GM23248 (cell line): ENCODE data around the gene TCHP. TPM values are rescaled to one million over a fixed set of nuclear protein-coding genes. Genes with fewer than 3 reads are reported as not detected.

Source experiments
- DNase-seq: peaks from one replicate; pipeline ENCODE4 v3.0.0-alpha.2; 2015
- H2AFZ ChIP-seq: fragments of 200-600 bp; sonication (generic); 2 replicates; pipeline ENCODE4 v1.6.1; 2016; ENCODE audit warnings: antibody characterized with exemption
- H3F3A ChIP-seq: fragments of 200-600 bp; sonication (generic); 2 replicates; pipeline ENCODE4 v1.6.1; 2016; ENCODE audit warnings: mild to moderate bottlenecking, antibody characterized with exemption, mixed run types; ENCODE audit not compliant: insufficient read depth
- H3K27ac ChIP-seq: fragments of 200-600 bp; sonication (generic); 2 replicates; pipeline ENCODE4 v1.5.1; 2016; ENCODE audit warnings: mild to moderate bottlenecking
- H3K27me3 ChIP-seq: fragments of 200-600 bp; sonication (generic); replicated peaks from 2 replicates; pipeline ENCODE4 v1.6.1; 2016; ENCODE audit warnings: mild to moderate bottlenecking; ENCODE audit not compliant: insufficient read depth
- H3K36me3 ChIP-seq: fragments of 200-600 bp; sonication (generic); 2 replicates; pipeline ENCODE4 v1.6.1; 2016; ENCODE audit warnings: low read depth, mild to moderate bottlenecking
- H3K4me1 ChIP-seq: fragments of 200-600 bp; sonication (generic); 2 replicates; pipeline ENCODE4 v1.6.1; 2016; ENCODE audit warnings: mild to moderate bottlenecking; ENCODE audit not compliant: insufficient read depth
- H3K4me2 ChIP-seq: fragments of 200-600 bp; sonication (generic); one replicate; pipeline ENCODE4 v1.6.1; 2016; ENCODE audit warnings: mild to moderate bottlenecking; ENCODE audit not compliant: unreplicated experiment
- H3K4me3 ChIP-seq: fragments of 200-600 bp; sonication (generic); 2 replicates; pipeline ENCODE4 v1.5.1; 2016; ENCODE audit warnings: mild to moderate bottlenecking
- H3K79me2 ChIP-seq: fragments of 200-600 bp; sonication (generic); 2 replicates; pipeline ENCODE4 v1.6.1; 2016; ENCODE audit warnings: mild to moderate bottlenecking; ENCODE audit not compliant: insufficient read depth
- H3K9ac ChIP-seq: fragments of 200-600 bp; sonication (generic); 2 replicates; pipeline ENCODE4 v1.6.1; 2016; ENCODE audit warnings: mild to moderate bottlenecking
- H3K9me2 ChIP-seq: fragments of 200-600 bp; sonication (generic); 2 replicates; pipeline ENCODE4 v1.6.1; 2016; ENCODE audit warnings: mixed run types, mild to moderate bottlenecking, moderate library complexity; ENCODE audit not compliant: insufficient read depth
- H3K9me3 ChIP-seq: fragments of 200-600 bp; sonication (generic); one replicate; pipeline ENCODE4 v1.6.1; 2017; ENCODE audit warnings: low read depth
- H4K20me1 ChIP-seq: fragments of 200-600 bp; sonication (generic); 2 replicates; pipeline ENCODE4 v1.6.0; 2016; ENCODE audit not compliant: insufficient read depth
- EZH2 ChIP-seq: fragments of 200-600 bp; sonication (generic); IDR thresholded peaks from 2 replicates; pipeline ENCODE4 v1.6.1; 2018; ENCODE audit warnings: antibody characterized with exemption, mild to moderate bottlenecking; ENCODE audit not compliant: insufficient read depth, poor library complexity, severe bottlenecking
- EZH2phosphoT487 ChIP-seq: fragments of 200-600 bp; sonication (generic); IDR thresholded peaks from 2 replicates; pipeline ENCODE4 v1.6.1; 2018; ENCODE audit warnings: antibody characterized with exemption, moderate library complexity, mild to moderate bottlenecking, low read depth; ENCODE audit not compliant: insufficient read depth
- WGBS, 2 experiments: methylation state at CpG; one replicate each; pipeline ENCODE4 v1.1.6; 2015 to 2017; ENCODE audit warnings: low lambda C conversion rate in 2 of 2, low coverage in 1 of 2; ENCODE audit errors: missing lambda C conversion rate in 2 of 2; 5-methylcytosine and 5-hydroxymethylcytosine counted together
- in situ Hi-C: fragments of 300-500 bp; cut with MboI; formaldehyde crosslinking; loops from 2 replicates; pipeline ENCODE4 v1.15.0; 2020
- polyA plus RNA-seq: library from polyadenylated mRNA; unstranded; fragments of >200 nt; fragmentation: Nextera tagmentation; extraction: Ambion mirVana; gene quantifications from 2 replicates; pipeline ENCODE4 v1.2.1, GENCODE V29; 2016
- total RNA-seq: library from RNA; depleted of rRNA; stranded (reverse); fragments of >200 nt; shearing (Covaris generic); gene quantifications from 2 replicates; pipeline ENCODE4 v1.2.3, GENCODE V29; 2014

Gene TCHP
- total and polyA plus RNA-seq, 2 experiments from 2014 or later = 9.7 to 11.7 TPM

GRCh38 chr12:109902891-109903418 lies 2.9 kb downstream of the TCHP start:
- no peak overlapping the region for H3K4me3 ChIP-seq
- no peaks in the 10 kb centered on the region for H3K27me3 ChIP-seq
- no peak for DNase-seq
- H3K79me2 ChIP-seq = peaks cover 37% of the 10 kb centered on the region
- no peaks in the 10 kb centered on the region for H3K9me2 ChIP-seq
- H4K20me1 ChIP-seq = no peaks in the 10 kb centered on the region
- TF ChIP-seq EZH2 (no peak), EZH2phosphoT487 (no peak)
- H3K9ac ChIP-seq = no peak overlapping the region
- H3K4me2 ChIP-seq = no peak overlapping the region
- no peak overlapping the region for H2AFZ ChIP-seq
- in situ Hi-C loops = no loop called here
- peaks cover 8% of the 10 kb centered on the region for H3K4me1 ChIP-seq
- H3K9me3 ChIP-seq = no peaks in the 10 kb centered on the region
- 83% methylated on average over 15 of the region's 15 CpGs for WGBS, 2 experiments
- H3K36me3 ChIP-seq = peaks cover 17% of the 10 kb centered on the region
- no peak overlapping the region for H3K27ac ChIP-seq
- no peaks in the 10 kb centered on the region for H3F3A ChIP-seq

- Histone ChIP-seq H3K9ac (no peak overlapping the region), H3K4me1 (peaks cover 8% of the 10 kb centered on the region), H3K27me3 (no peaks in the 10 kb centered on the region), H3K4me2 (no peak overlapping the region), H3F3A (no peaks in the 10 kb centered on the region), H3K36me3 (peaks cover 17% of the 10 kb centered on the region), H3K9me3 (no peaks in the 10 kb centered on the region), H3K4me3 (no peak overlapping the region), H4K20me1 (no peaks in the 10 kb centered on the region), H3K27ac (no peak overlapping the region), H3K9me2 (no peaks in the 10 kb centered on the region), H3K79me2 (peaks cover 25% of the 10 kb centered on the region), H2AFZ (no peak overlapping the region)
- DNase-seq = no peak
- TF ChIP-seq EZH2phosphoT487 (no peak), EZH2 (no peak)
- 95 to 97% methylated on average over 10 of the region's 10 CpGs for WGBS, 2 experiments
- in situ Hi-C loops = no loop called here
Measured at GRCh38 chr12:109905301-109905700, 5.2 kb downstream of the TCHP start.

GRCh38 chr12:109910254-109910968 lies 10.3 kb downstream of the TCHP start:
- no peak overlapping the region for H3K4me2 ChIP-seq
- no peaks in the 10 kb centered on the region for H3K79me2 ChIP-seq
- peaks cover 14% of the 10 kb centered on the region; the same call in 1 of the 2 replicates for H3K36me3 ChIP-seq
- no peak overlapping the region for H3K27ac ChIP-seq
- no peaks in the 10 kb centered on the region for H3K9me2 ChIP-seq
- H3K27me3 ChIP-seq = no peaks in the 10 kb centered on the region
- no peak overlapping the region for H2AFZ ChIP-seq
- H4K20me1 ChIP-seq = no peaks in the 10 kb centered on the region
- in situ Hi-C loops = no loop called here
- no peak overlapping the region for H3K9ac ChIP-seq
- no peaks in the 10 kb centered on the region for H3K9me3 ChIP-seq
- WGBS, 2 experiments = 91% methylated on average over 8 of the region's 8 CpGs
- H3F3A ChIP-seq = no peaks in the 10 kb centered on the region
- no peak overlapping the region for H3K4me3 ChIP-seq
- H3K4me1 ChIP-seq = no peaks in the 10 kb centered on the region
- DNase-seq = no peak
- no peak for TF ChIP-seq EZH2
- no peak for TF ChIP-seq EZH2phosphoT487

- H3K36me3 ChIP-seq = peaks cover 14% of the 10 kb centered on the region; the same call in 1 of the 2 replicates
- 71 to 72% methylated on average over 11 to 12 of the region's 12 CpGs for WGBS, 2 experiments
- H3K27me3 ChIP-seq = no peaks in the 10 kb centered on the region
Measured at GRCh38 chr12:109910969-109911348, 10.9 kb downstream of the TCHP start.

More at GRCh38 chr12:109910969-109911348, 10.9 kb downstream of the TCHP start:
- no peak overlapping the region for H3K4me2 ChIP-seq
- no peaks in the 10 kb centered on the region for H3F3A ChIP-seq
- H2AFZ ChIP-seq = no peak overlapping the region
- H3K9me3 ChIP-seq = no peaks in the 10 kb centered on the region
- H4K20me1 ChIP-seq = no peaks in the 10 kb centered on the region
- H3K9me2 ChIP-seq = no peaks in the 10 kb centered on the region
- TF ChIP-seq EZH2phosphoT487 (no peak), EZH2 (no peak)
- H3K4me3 ChIP-seq = no peak overlapping the region
- no peak overlapping the region for H3K9ac ChIP-seq
- in situ Hi-C loops = no loop called here
- H3K4me1 ChIP-seq = no peaks in the 10 kb centered on the region
- no peaks in the 10 kb centered on the region for H3K79me2 ChIP-seq
- no peak overlapping the region for H3K27ac ChIP-seq
- DNase-seq = peak; percentile 62
